K562 (cell line): ENCODE data around the gene WASHC2A. TPM values are rescaled to one million over a fixed set of nuclear protein-coding genes. Genes with fewer than 3 reads are reported as not detected.
"Not testable (repeated sequence)": the region's sequence is repeated elsewhere in the genome, so short reads cannot be mapped to it uniquely, and the experiment has no call there.

ENCODE experiments used
- ATAC-seq: fragments of 200-7000 bp; cut with Tn5 transposase; 3 replicates; pipeline ENCODE4 v1.9.1; 2020; ENCODE audit warnings: moderate library complexity
- BruUV-seq: library from RNA; stranded (reverse); fragments of 400-500 nt; replicated peaks from 2 replicates; lab custom pipeline; 2021; lab: Mats Ljungman, UMichigan
- CTCF ChIA-PET: fragments of 300-600 bp; formaldehyde crosslinking; extraction: SDS; loops from one replicate; lab custom pipeline; 2021; ENCODE audit warnings: low intra/inter-chr PET ratio; lab: Yijun Ruan, JAX
- POLR2A ChIA-PET: fragments of 300-600, 350-650 bp; sonication (Branson Sonifier 250); formaldehyde crosslinking; extraction: SDS; loops from one replicate; lab custom pipeline; 2021; ENCODE audit warnings: antibody characterized with exemption, inconsistent platforms; lab: Yijun Ruan, JAX
- DNase-seq, 4 experiments: peaks; one replicate each; pipeline versions ENCODE4 v3.0.0 to v3.0.0-alpha.2; 2011 to 2018; ENCODE audit warnings: low spot score in 3 of 4, mixed read lengths in 3 of 4; ENCODE audit errors: extremely low read depth in 1 of 4
- FAIRE-seq: peaks from 2 replicates; lab custom pipeline; 2011; peaks lifted over from hg19 to GRCh38; lab: Jason Lieb, UNC
- H2AFZ ChIP-seq: 2 replicates; pipeline ENCODE4 v1.6.0; 2011; ENCODE audit warnings: low read depth, low read length, control low read depth, inconsistent platforms
- H3K27ac ChIP-seq: fragments of 200-600 bp; 3 replicates; pipeline ENCODE4 v1.8.0; 2011; ENCODE audit warnings: low read depth, mild to moderate bottlenecking, control low read depth, inconsistent platforms, low read length, moderate library complexity, mixed read lengths; ENCODE audit errors: extremely low read depth
- H3K27me3 ChIP-seq, 2 experiments: fragments of 300-600 bp in 1 of 2; 2 replicates in 1 of 2; 3 replicates in 1 of 2; pipeline versions ENCODE4 v1.6.0 to v1.8.0; 2011; ENCODE audit warnings: inconsistent platforms in 2 of 2, low read length in 2 of 2, mild to moderate bottlenecking in 1 of 2, mixed read lengths in 1 of 2, moderate library complexity in 1 of 2; ENCODE audit not compliant: control insufficient read depth in 2 of 2, insufficient read depth in 2 of 2
- H3K36me3 ChIP-seq: fragments of 300-600 bp; 3 replicates; pipeline ENCODE4 v1.8.0; 2011; ENCODE audit warnings: mild to moderate bottlenecking, low read length, inconsistent platforms; ENCODE audit not compliant: control insufficient read depth, insufficient read depth
- H3K4me1 ChIP-seq, 2 experiments: fragments of 200-600 bp in 1 of 2; replicated peaks in 1 of 2; 2 replicates in 1 of 2; 3 replicates in 1 of 2; pipeline versions ENCODE4 v1.5.1 to v1.8.0; 2011; ENCODE audit warnings: inconsistent platforms in 2 of 2, low read length in 2 of 2, mild to moderate bottlenecking in 1 of 2, mixed read lengths in 1 of 2, moderate library complexity in 1 of 2; ENCODE audit not compliant: control insufficient read depth in 2 of 2, insufficient read depth in 2 of 2
- H3K4me2 ChIP-seq: 2 replicates; pipeline ENCODE4 v1.6.1; 2011; ENCODE audit warnings: low read length, control low read depth, inconsistent platforms, mixed read lengths; ENCODE audit not compliant: insufficient read depth
- H3K4me3 ChIP-seq: fragments of 200-600 bp; sonication (generic), shearing (Covaris generic); 2 replicates; pipeline ENCODE4 v1.5.1; 2016; ENCODE audit warnings: control low read depth, inconsistent platforms
- H3K79me2 ChIP-seq: fragments of 200-600 bp; 3 replicates; pipeline ENCODE4 v1.8.0; 2011; ENCODE audit warnings: low read length, inconsistent platforms; ENCODE audit not compliant: control insufficient read depth, insufficient read depth
- H3K9ac ChIP-seq, 2 experiments: 2 replicates each; pipeline versions ENCODE4 v1.6.0 to v1.6.1; 2011; ENCODE audit warnings: low read depth in 2 of 2, low read length in 2 of 2, control low read depth in 1 of 2, inconsistent platforms in 1 of 2, mild to moderate bottlenecking in 1 of 2, mixed read lengths in 1 of 2; ENCODE audit not compliant: insufficient read depth in 1 of 2
- H3K9me1 ChIP-seq: one replicate; pipeline ENCODE4 v1.6.0; 2011; ENCODE audit warnings: inconsistent platforms, mild to moderate bottlenecking, low read length, moderate library complexity; ENCODE audit not compliant: control insufficient read depth, insufficient read depth
- H3K9me3 ChIP-seq: replicated peaks from 2 replicates; pipeline ENCODE4 v1.5.1; 2011; ENCODE audit warnings: low read depth, low read length, inconsistent platforms; ENCODE audit not compliant: control insufficient read depth, insufficient read depth
- H4K20me1 ChIP-seq: replicated peaks from 2 replicates; pipeline ENCODE4 v1.6.1; 2011; ENCODE audit warnings: low read length, inconsistent platforms, mixed read lengths; ENCODE audit not compliant: control insufficient read depth, insufficient read depth
- WGBS: fragments of 100-300 bp; shearing (Covaris generic); methylation state at CpG from one replicate; pipeline ENCODE4 v1.1.6; 2016; ENCODE audit warnings: low coverage, mixed read lengths; ENCODE audit not compliant: insufficient coverage; ENCODE audit errors: missing lambda C conversion rate; 5-methylcytosine and 5-hydroxymethylcytosine counted together
- in situ Hi-C: fragments of 300-500 bp; cut with MboI; formaldehyde crosslinking; loops from 4 replicates; pipeline ENCODE4 v1.15.0; 2018; ENCODE audit warnings: inconsistent platforms, mixed read lengths
- intact Hi-C: fragments of 100-400 bp; cut with micrococcal nuclease; formaldehyde crosslinking; loops from 2 replicates; pipeline ENCODE4 v1.14.2; 2022
- polyA plus RNA-seq, 8 experiments: library from polyadenylated mRNA; depleted of rRNA in 4 of 8; stranded (reverse) in 5 of 8; unstranded in 3 of 8; fragments of >200 nt; fragmentation: Nextera tagmentation in 2 of 8; fragmentation: Illumina TruSeq in 1 of 8; extraction: Ambion mirVana in 2 of 8; extraction: Trizol in 1 of 8; gene quantifications; 2 replicates each; pipeline versions ENCODE4 v1.2.1 to v1.2.3, GENCODE V29; 2011 to 2014; ENCODE audit warnings: inconsistent platforms in 1 of 8, missing spikeins in 1 of 8
- total RNA-seq, 7 experiments: library from RNA; depleted of rRNA in 6 of 7; stranded (reverse); fragments of >200 nt in 6 of 7; fragmentation: Illumina TruSeq in 2 of 7; extraction: Trizol in 2 of 7; gene quantifications; 2 replicates each; pipeline versions ENCODE4 v1.2.1 to v1.2.3, GENCODE V29; 2011 to 2021; ENCODE audit warnings: low replicate concordance in 1 of 7

WASHC2A gene
- total and polyA plus RNA-seq, 9 of the 15 experiments (the other 6 are each of a cell fraction or from before 2014, with no cell fraction given) = 4.7 to 42.2 (median 28.7) TPM

GRCh38 chr10:50143512-50144174 lies 75.9 kb downstream of the WASHC2A start:
- in situ Hi-C loops = loop anchor here (10.0 kb wide), 1 partner anchor 71 kb away; no protein-coding TSS in a partner anchor
- H3K4me3 ChIP-seq, POLR2A ChIA-PET, CTCF ChIA-PET, H3K9me3 ChIP-seq, H4K20me1 ChIP-seq, H3K9ac ChIP-seq, DNase-seq, intact Hi-C loops, H2AFZ ChIP-seq, H3K9me1 ChIP-seq, H3K4me1 ChIP-seq, FAIRE-seq, H3K27ac ChIP-seq, ATAC-seq, BruUV-seq, H3K27me3 ChIP-seq, H3K4me2 ChIP-seq, H3K36me3 ChIP-seq, H3K79me2 ChIP-seq: not testable (repeated sequence)
- 14% methylated on average over 10 of the region's 10 CpGs for WGBS

GRCh38 chr10:50145575-50145974 lies 77.8 kb downstream of the WASHC2A start:
- H3K79me2 ChIP-seq, H3K4me1 ChIP-seq, H3K4me2 ChIP-seq, H3K4me3 ChIP-seq, H4K20me1 ChIP-seq, H3K27ac ChIP-seq, POLR2A ChIA-PET, H3K9ac ChIP-seq, BruUV-seq, H3K9me1 ChIP-seq, H3K9me3 ChIP-seq, H3K36me3 ChIP-seq, DNase-seq, H3K27me3 ChIP-seq, ATAC-seq, FAIRE-seq, H2AFZ ChIP-seq, CTCF ChIA-PET: not testable (repeated sequence)
- 0% methylated on average over 1 of the region's 1 CpG for WGBS
- in situ Hi-C loops (loop anchor here (10.0 kb wide), 1 partner anchor 69 kb away; no protein-coding TSS in a partner anchor), intact Hi-C loops (loop anchor here (5.0 kb wide), 1 partner anchor 118 kb away; no protein-coding TSS in a partner anchor)
